HL-60 (cell line): ENCODE results near the gene AKAP1.

Source experiments
- DNase-seq, 2 experiments: peaks; one replicate each; pipeline ENCODE4 v3.0.0-alpha.2; 2010 to 2020; ENCODE audit warnings: low read depth in 1 of 2, low spot score in 1 of 2
- H3K27ac ChIP-seq: fragments of 250-450 bp; sonication (Bioruptor Pico); replicated peaks from 2 replicates; pipeline ENCODE4 v1.5.1; 2020; ENCODE audit warnings: mild to moderate bottlenecking, moderate library complexity
- H3K27me3 ChIP-seq: fragments of 250-450 bp; sonication (Bioruptor Pico); 2 replicates; pipeline ENCODE4 v1.5.1; 2021; ENCODE audit warnings: mild to moderate bottlenecking, moderate library complexity; ENCODE audit not compliant: insufficient read depth, poor library complexity, severe bottlenecking
- H3K4me3 ChIP-seq: replicated peaks from 2 replicates; pipeline ENCODE4 v1.5.1; 2011; ENCODE audit warnings: mild to moderate bottlenecking, control low read depth, low read length; ENCODE audit not compliant: insufficient read depth
- CTCF ChIP-seq: IDR thresholded peaks from one replicate; pipeline ENCODE4 v1.5.1; 2011; ENCODE audit warnings: low read length, control low read depth, inconsistent platforms; ENCODE audit not compliant: insufficient read depth
- GABPA ChIP-seq: IDR thresholded peaks from 2 replicates; pipeline ENCODE4 v1.6.1; 2012; ENCODE audit warnings: low read depth
- POLR2AphosphoS5 ChIP-seq: IDR thresholded peaks from 2 replicates; pipeline ENCODE4 v1.6.1; 2012; ENCODE audit warnings: low read depth
- REST ChIP-seq: IDR thresholded peaks from 2 replicates; pipeline ENCODE4 v1.6.1; 2012; ENCODE audit warnings: low read depth; ENCODE audit not compliant: insufficient replicate concordance
- SPI1 ChIP-seq: IDR thresholded peaks from 2 replicates; pipeline ENCODE4 v1.6.1; 2012; ENCODE audit warnings: low read depth, mild to moderate bottlenecking, borderline replicate concordance

AKAP1 gene

GRCh38 chr17:57145347-57145746 lies 60.3 kb downstream of the AKAP1 start:
- H3K4me3 ChIP-seq = no peak overlapping the region
- no peak overlapping the region for H3K27ac ChIP-seq
- TF ChIP-seq POLR2AphosphoS5 (no peak), REST (no peak), SPI1 (no peak), CTCF (no peak), GABPA (no peak)
- DNase-seq = no peak
- no peaks in the 10 kb centered on the region for H3K27me3 ChIP-seq

DNA sequence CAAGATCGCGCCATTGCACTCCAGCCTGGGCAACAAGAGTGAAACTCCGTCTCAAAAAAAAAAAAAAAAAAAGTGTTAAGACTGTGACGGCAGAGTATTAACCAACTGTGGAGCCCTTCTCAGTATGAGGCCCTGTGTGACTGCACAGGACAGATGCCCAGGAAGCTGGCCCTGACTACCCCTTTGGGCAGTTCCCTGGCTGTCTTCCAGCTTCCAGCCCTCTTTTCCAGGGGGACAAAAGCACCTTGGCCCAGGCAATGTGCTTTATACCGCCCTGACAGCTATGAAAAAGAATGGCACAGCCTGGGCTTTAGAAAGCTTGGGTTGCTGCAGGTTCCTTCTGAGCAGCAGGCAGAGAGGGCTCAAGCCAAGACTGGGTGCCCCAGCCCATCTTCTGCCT lies 61.2 kb downstream of the AKAP1 start:
- no peak for DNase-seq
- Histone ChIP-seq H3K4me3 (no peak overlapping the region), H3K27me3 (no peaks in the 10 kb centered on the region), H3K27ac (no peak overlapping the region)
- no peak for TF ChIP-seq CTCF
- TF ChIP-seq POLR2AphosphoS5 = no peak
- TF ChIP-seq REST = no peak
- no peak for TF ChIP-seq SPI1

GRCh38 chr17:57151798-57152197 lies 66.8 kb downstream of the AKAP1 start:
- H3K4me3 ChIP-seq = no peak overlapping the region
- no peak for DNase-seq
- no peak overlapping the region for H3K27ac ChIP-seq
- no peak for TF ChIP-seq GABPA
- TF ChIP-seq POLR2AphosphoS5 = no peak
- no peak for TF ChIP-seq REST
- no peak for TF ChIP-seq CTCF
- H3K27me3 ChIP-seq = no peaks in the 10 kb centered on the region
